SK-N-SH (cell line): Measurements from ENCODE around the gene PELI2. TPM values are rescaled to one million over a fixed set of nuclear protein-coding genes. Genes with fewer than 3 reads are reported as not detected.

Experiments
- CTCF ChIA-PET: fragments of 300-600, 350-600 bp; formaldehyde crosslinking; extraction: SDS; loops from one replicate; lab custom pipeline; 2021; lab: Yijun Ruan, JAX
- POLR2A ChIA-PET: fragments of 350-600 bp; sonication (Branson Sonifier 250); formaldehyde crosslinking; extraction: SDS; loops from one replicate; lab custom pipeline; 2020; ENCODE audit warnings: antibody characterized with exemption, inconsistent platforms; lab: Yijun Ruan, JAX
- DNase-seq: peaks from one replicate; pipeline ENCODE4 v3.0.0; 2012
- H2AFZ ChIP-seq: fragments of 200-600 bp; sonication (generic); 2 replicates; pipeline ENCODE4 v1.8.1; 2016; ENCODE audit warnings: antibody characterized with exemption, mild to moderate bottlenecking, low read depth
- H3F3A ChIP-seq: fragments of 200-600 bp; sonication (generic); replicated peaks from 2 replicates; pipeline ENCODE3; 2016; ENCODE audit warnings: antibody characterized with exemption, mild to moderate bottlenecking; ENCODE audit not compliant: insufficient read depth
- H3K27ac ChIP-seq, 2 experiments: fragments of 200-500 bp in 1 of 2; fragments of 200-600 bp in 1 of 2; sonication (Bioruptor generic) in 1 of 2; sonication (generic), shearing (Covaris generic) in 1 of 2; 2 replicates each; pipeline versions ENCODE4 v1.5.1 to v1.6.1; 2014 to 2016; ENCODE audit warnings: low read depth in 2 of 2, inconsistent platforms in 1 of 2, low read length in 1 of 2, mild to moderate bottlenecking in 1 of 2, mixed read lengths in 1 of 2
- H3K27me3 ChIP-seq: fragments of 200-600 bp; sonication (generic), shearing (Covaris generic); 2 replicates; pipeline ENCODE4 v1.6.1; 2016; ENCODE audit warnings: mixed run types; ENCODE audit not compliant: insufficient read depth
- H3K36me3 ChIP-seq, 2 experiments: fragments of 200-500 bp in 1 of 2; fragments of 200-600 bp in 1 of 2; sonication (Bioruptor generic) in 1 of 2; sonication (generic) in 1 of 2; replicated peaks in 1 of 2; 2 replicates each; pipeline versions ENCODE3 to v1.5.1; 2014 to 2016; ENCODE audit warnings: low read length in 1 of 2, mild to moderate bottlenecking in 1 of 2; ENCODE audit not compliant: insufficient read depth in 2 of 2, control insufficient read depth in 1 of 2
- H3K4me1 ChIP-seq, 2 experiments: fragments of 200-500 bp in 1 of 2; fragments of 200-600 bp in 1 of 2; sonication (Bioruptor generic) in 1 of 2; sonication (generic), shearing (Covaris generic) in 1 of 2; 2 replicates each; pipeline versions ENCODE4 v1.5.1 to v1.6.1; 2014 to 2016; ENCODE audit warnings: low read depth in 1 of 2, low read length in 1 of 2, mixed run types in 1 of 2; ENCODE audit not compliant: insufficient read depth in 2 of 2, control insufficient read depth in 1 of 2
- H3K4me2 ChIP-seq: fragments of 200-600 bp; sonication (generic), shearing (Covaris generic); 2 replicates; pipeline ENCODE4 v1.6.1; 2017; ENCODE audit warnings: mixed run types
- H3K4me3 ChIP-seq, 2 experiments: fragments of 200-500 bp in 1 of 2; fragments of 200-600 bp in 1 of 2; sonication (Bioruptor generic) in 1 of 2; sonication (generic), shearing (Covaris generic) in 1 of 2; 2 replicates each; pipeline versions ENCODE4 v1.5.1 to v1.8.1; 2014 to 2016; ENCODE audit warnings: low read depth in 2 of 2, inconsistent platforms in 1 of 2, low read length in 1 of 2, mild to moderate bottlenecking in 1 of 2, mixed read lengths in 1 of 2, moderate library complexity in 1 of 2
- H3K79me2 ChIP-seq: fragments of 200-600 bp; sonication (generic); 2 replicates; pipeline ENCODE4 v1.8.1; 2017; ENCODE audit warnings: mild to moderate bottlenecking; ENCODE audit not compliant: insufficient read depth
- H3K9ac ChIP-seq: fragments of 200-600 bp; sonication (generic); 2 replicates; pipeline ENCODE4 v1.6.1; 2017; ENCODE audit warnings: mixed run types
- H3K9me2 ChIP-seq: fragments of 200-600 bp; sonication (generic); 2 replicates; pipeline ENCODE4 v1.6.1; 2017; ENCODE audit warnings: mixed run types
- H3K9me3 ChIP-seq: fragments of 200-600 bp; sonication (generic); 2 replicates; pipeline ENCODE4 v1.6.1; 2017; ENCODE audit warnings: mixed run types, mild to moderate bottlenecking, moderate library complexity
- H4K20me1 ChIP-seq: fragments of 200-600 bp; sonication (generic); 2 replicates; pipeline ENCODE4 v1.6.1; 2017; ENCODE audit warnings: mild to moderate bottlenecking, mixed run types; ENCODE audit not compliant: insufficient read depth
- CTCF ChIP-seq: fragments of 200-600 bp; sonication (generic); IDR thresholded peaks from 2 replicates; pipeline ENCODE4 v1.6.1; 2017; ENCODE audit warnings: antibody characterized with exemption, mild to moderate bottlenecking, moderate library complexity
- ELF1 ChIP-seq: IDR thresholded peaks from 2 replicates; pipeline ENCODE4 v1.4.0; 2012
- FOXJ3 ChIP-seq: sonication (generic); formaldehyde crosslinking; IDR thresholded peaks from 2 replicates; pipeline ENCODE4 v1.5.1; 2020; ENCODE audit warnings: mild to moderate bottlenecking, missing genetic modification reagents
- GATA2 ChIP-seq: sonication (generic); formaldehyde crosslinking; IDR thresholded peaks from 2 replicates; pipeline ENCODE4 v1.5.0; 2020; ENCODE audit warnings: mild to moderate bottlenecking, missing genetic modification reagents
- REST ChIP-seq: IDR thresholded peaks from 2 replicates; pipeline ENCODE4 v1.6.1; 2012; ENCODE audit warnings: mild to moderate bottlenecking, low read depth, low read length, moderate library complexity
- SIN3A ChIP-seq: IDR thresholded peaks from 2 replicates; pipeline ENCODE4 v1.6.1; 2012; ENCODE audit warnings: low read depth, mild to moderate bottlenecking, low read length, moderate library complexity, borderline replicate concordance
- SMC3 ChIP-seq: IDR thresholded peaks from 2 replicates; pipeline ENCODE4 v1.6.1; 2012; ENCODE audit warnings: low read depth, low read length, improper control_type of control experiment
- WGBS: methylation state at CpG from one replicate; pipeline ENCODE4 v1.1.6; 2017; ENCODE audit warnings: low lambda C conversion rate; 5-methylcytosine and 5-hydroxymethylcytosine counted together
- polyA plus RNA-seq, 3 experiments: library from polyadenylated mRNA; depleted of rRNA; stranded (reverse); fragments of >200 nt; gene quantifications; 2 replicates each; pipeline ENCODE4 v1.2.3, GENCODE V29; 2012

PELI2 gene
- polyA plus RNA-seq, 1 of the 3 experiments (the other 2 are of a cell fraction): not detected

GRCh38 chr14:56136571-56137452 lies 18.6 kb downstream of the PELI2 start:
- 8% methylated on average over 2 of the region's 2 CpGs for WGBS
- no peak overlapping the region for H3K27ac ChIP-seq
- H3K9me3 ChIP-seq: no peaks in the 10 kb centered on the region
- DNase-seq: no peak
- no peaks in the 10 kb centered on the region for H3K9me2 ChIP-seq
- H3K79me2 ChIP-seq: no peaks in the 10 kb centered on the region
- no peak overlapping the region for H3K4me2 ChIP-seq
- no peak overlapping the region for H3K9ac ChIP-seq
- no peak overlapping the region for H2AFZ ChIP-seq
- H3K27me3 ChIP-seq: peaks cover 44% of the 10 kb centered on the region; the same call in 1 of the 2 replicates
- CTCF ChIA-PET: interaction anchor here (0.6 kb wide), 1 partner anchor 1257 kb away, joined by 3 read pairs; no protein-coding TSS in a partner anchor
- no peaks in the 10 kb centered on the region for H3K36me3 ChIP-seq
- POLR2A ChIA-PET: no interaction called here
- no peaks in the 10 kb centered on the region for H3F3A ChIP-seq
- no peak overlapping the region for H3K4me3 ChIP-seq
- no peaks in the 10 kb centered on the region for H4K20me1 ChIP-seq
- no peak for TF ChIP-seq REST
- no peak for TF ChIP-seq GATA2
- TF ChIP-seq ELF1: no peak
- TF ChIP-seq CTCF: no peak
- no peaks in the 10 kb centered on the region for H3K4me1 ChIP-seq

- POLR2A ChIA-PET: interaction anchor here (0.5 kb wide), 1 partner anchor 34 kb away, joined by 3 read pairs; no protein-coding TSS in a partner anchor
- H3K4me2 ChIP-seq: no peak overlapping the region
- no peaks in the 10 kb centered on the region for H3K4me1 ChIP-seq
- H3K79me2 ChIP-seq: no peaks in the 10 kb centered on the region
- no peaks in the 10 kb centered on the region for H3F3A ChIP-seq
- no peaks in the 10 kb centered on the region for H3K9me3 ChIP-seq
- H3K27me3 ChIP-seq: peaks cover 38% of the 10 kb centered on the region; the same call in 1 of the 2 replicates
- no peak for DNase-seq
- 10% methylated on average over 7 of the region's 7 CpGs for WGBS
- H3K4me3 ChIP-seq: no peak overlapping the region
- no peaks in the 10 kb centered on the region for H4K20me1 ChIP-seq
- no peaks in the 10 kb centered on the region for H3K36me3 ChIP-seq
- no peak overlapping the region for H3K9ac ChIP-seq
- H3K9me2 ChIP-seq: no peaks in the 10 kb centered on the region
- no peak overlapping the region for H2AFZ ChIP-seq
- TF ChIP-seq SIN3A: no peak
- no peak for TF ChIP-seq GATA2
- no peak for TF ChIP-seq SMC3
- TF ChIP-seq FOXJ3 (CRISPR knock-in tag): no peak
- H3K27ac ChIP-seq: no peak overlapping the region
- CTCF ChIA-PET: interaction anchor here (0.6 kb wide), 1 partner anchor 1256 kb away, joined by 3 read pairs; no protein-coding TSS in a partner anchor
Measured at GRCh38 chr14:56137453-56137807, 19.2 kb downstream of the PELI2 start.
